Measurements from ENCODE around the gene CENPV.

Gene CENPV

DNA sequence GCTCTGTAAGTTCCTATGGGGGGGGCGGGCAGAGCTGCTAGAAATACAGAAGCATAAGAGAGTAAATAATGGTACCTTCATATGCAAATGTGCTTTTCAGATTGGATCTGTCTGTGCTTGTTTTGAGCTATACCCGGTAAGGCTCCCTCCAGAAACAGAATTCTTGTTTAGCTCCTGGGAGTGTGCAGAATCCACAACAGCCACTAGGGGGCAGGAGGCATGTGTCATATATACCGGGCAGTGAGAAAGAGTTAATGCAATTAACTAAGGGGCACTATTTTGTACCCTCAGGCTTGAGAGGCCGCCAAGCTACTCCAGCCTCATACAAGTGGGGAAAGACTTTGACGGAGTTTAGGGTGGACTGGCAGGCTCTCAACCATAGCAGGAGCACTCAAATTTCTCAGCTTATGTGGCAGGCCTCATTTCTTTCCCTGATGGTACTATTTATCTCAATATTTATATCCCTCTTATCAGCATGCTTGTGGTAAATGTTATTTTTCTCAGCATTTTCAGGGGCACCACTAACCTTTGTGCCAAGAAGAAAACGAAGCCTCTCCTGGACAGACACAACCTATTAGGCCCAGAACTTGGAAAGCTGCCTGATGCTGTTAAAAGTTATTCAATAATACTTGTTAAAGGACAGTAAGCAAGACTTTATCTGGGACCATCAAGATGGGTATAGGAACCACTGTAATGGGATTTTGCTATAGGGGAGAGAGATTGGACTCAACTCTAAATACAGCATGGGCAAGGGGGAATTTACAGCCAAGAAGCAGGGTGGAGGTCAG lies 10.7 kb upstream of the CENPV start:
- peak in 49 of 56 donors; percentile 11 to 90 (median 53) for DNase-seq

- no peak for DNase-seq
Measured at GRCh38 chr17:16361874-16362273, 8.6 kb upstream of the CENPV start.

GRCh38 chr17:16358394-16358793 lies 5.1 kb upstream of the CENPV start:
- DNase-seq, result no peak

DNA sequence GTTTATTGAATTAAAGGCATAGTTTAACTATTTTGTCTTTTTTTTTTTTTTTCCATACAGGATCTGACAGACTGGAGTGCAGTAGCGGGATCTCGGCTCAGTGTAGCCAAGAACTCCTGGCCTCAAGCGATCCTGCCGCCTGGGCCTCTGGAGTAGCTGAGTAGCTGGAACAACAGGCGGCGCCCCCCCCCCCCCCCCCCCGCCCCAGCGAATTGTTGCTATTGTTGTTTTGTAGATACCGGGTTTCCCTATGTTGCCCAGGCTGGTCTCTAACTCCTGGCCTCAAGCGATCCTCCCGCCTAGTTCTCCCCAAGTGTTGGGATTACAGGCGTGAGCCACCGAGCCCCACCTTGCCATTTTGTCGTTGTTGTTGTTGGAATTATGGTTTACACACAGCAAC lies 1.3 kb upstream of the CENPV start:
- DNase-seq, result no peak

GRCh38 chr17:16352667-16353316 lies 477 bp downstream of the CENPV start:
- DNase-seq, result peak in 36 of 56 donors; percentile 20 to 76 (median 52)

DNA sequence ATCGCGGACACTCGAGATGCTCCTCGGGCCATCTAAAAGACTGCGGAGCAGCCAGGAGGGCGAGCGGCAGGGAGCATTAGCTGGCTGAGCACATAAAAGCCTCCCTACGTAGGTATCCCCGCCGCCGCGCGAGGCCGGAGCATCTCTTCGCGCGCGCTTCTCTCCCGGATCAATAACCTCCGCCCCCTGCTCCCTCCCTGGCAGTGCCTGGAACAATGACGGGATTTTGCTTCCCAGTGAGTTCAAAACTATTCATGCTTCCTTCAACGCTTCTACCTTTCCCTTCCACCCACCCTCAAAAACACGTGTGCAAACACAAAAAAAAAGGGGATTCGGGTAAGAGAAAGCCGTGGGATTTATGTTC lies 984 bp downstream of the CENPV start:
- DNase-seq, result peak in 41 of 56 donors; percentile 10 to 76 (median 47)

GRCh38 chr17:16351831-16352230 lies 1.4 kb downstream of the CENPV start:
- no peak for DNase-seq

DNA sequence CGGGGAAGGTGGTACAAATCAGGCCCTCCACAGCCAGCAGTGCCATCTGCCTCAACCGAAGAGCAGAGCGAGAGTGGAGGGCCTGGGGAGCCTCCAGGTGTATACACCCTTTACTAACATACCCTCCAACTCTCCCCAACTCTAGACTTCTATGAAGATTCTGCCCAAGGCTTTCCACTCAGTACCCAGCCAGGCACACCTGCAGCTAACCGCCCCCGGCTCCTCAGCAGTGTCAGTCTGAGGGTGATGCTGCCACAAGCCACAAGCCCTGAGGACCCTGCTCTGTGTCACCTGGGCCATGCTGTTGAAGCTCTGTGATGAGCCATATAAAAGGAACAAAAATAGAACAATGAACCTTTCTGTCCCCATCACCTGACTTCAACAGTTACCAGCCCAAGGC lies 3.8 kb downstream of the CENPV start:
- DNase-seq, result no peak

GRCh38 chr17:16348586-16348985 lies 4.7 kb downstream of the CENPV start:
- DNase-seq, result no peak

DNA sequence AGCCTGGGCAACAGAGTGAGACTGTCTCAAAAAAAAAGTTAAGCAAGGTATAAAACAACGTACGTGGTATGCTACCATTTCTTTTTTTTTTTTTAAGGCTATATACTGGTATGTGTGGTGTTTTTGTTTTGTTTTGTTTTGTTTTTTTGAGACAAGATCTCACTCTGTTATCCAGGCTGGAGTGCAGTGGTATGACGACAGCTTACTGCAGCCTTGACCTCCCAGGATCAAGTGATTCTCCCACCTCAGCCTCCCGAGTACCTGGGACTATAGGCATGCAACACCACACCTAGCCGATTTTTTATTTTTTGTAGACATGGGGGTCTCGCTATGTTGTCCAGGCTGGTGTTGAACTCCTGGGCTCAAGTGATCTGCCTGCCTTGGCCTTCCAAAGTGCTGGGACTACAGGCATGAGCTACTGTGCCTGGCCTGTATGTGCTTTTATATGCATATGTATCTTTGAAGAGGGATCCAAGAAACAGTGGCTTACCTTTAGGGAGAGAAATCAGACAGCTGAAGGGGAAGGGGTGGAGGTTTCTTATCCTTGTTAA lies 6.5 kb downstream of the CENPV start:
- DNase-seq, result no peak

GRCh38 chr17:16345565-16345964 lies 7.7 kb downstream of the CENPV start:
- no peak for DNase-seq

- DNase-seq, result peak in 2 of 56 donors; percentile 13 to 26
Measured at GRCh38 chr17:16343569-16343968, 9.7 kb downstream of the CENPV start.

- DNase-seq, result no peak
Measured at GRCh38 chr17:16342979-16343378, 10.3 kb downstream of the CENPV start.

DNA sequence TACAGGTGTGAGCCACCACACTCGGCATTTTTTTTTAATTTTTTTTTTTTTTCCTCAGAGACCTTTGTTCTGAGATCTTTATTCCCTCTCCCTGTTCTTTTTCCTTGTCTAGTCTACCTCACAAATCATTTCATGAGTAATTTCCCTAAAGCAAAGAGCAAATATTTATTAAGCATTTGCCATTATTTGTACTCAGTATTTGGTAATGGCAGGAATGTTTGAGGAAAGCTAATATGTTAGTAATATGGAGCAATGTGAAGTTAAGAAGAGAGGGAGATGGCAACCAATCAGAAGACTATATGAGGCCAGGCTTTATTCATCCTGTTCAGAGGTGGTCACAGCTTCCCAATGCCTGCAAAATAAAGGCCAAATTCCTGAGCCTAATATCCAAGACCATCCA lies 13.3 kb downstream of the CENPV start:
- DNase-seq, result no peak

GRCh38 chr17:16339402-16339801 lies 13.9 kb downstream of the CENPV start:
- DNase-seq, result no peak

DNA sequence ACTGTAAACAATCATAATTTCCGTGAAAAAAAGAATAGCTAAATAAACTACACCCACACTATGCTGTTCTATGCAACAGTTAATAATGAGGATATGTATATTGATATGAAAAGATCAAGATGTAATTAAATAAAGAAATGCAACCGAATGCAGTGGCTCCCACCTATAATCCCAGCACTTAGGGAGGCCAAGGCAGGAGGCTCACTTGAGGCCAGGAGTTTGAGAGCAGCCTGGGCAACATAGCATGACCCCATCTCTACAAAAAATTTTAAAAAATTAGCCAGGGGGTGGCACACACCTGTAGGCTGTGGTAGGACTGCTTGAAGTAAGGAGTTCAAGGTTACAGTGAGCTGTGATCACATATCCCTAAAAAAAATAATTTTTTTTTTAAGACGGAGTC lies 14.9 kb downstream of the CENPV start:
- no peak for DNase-seq

DNA sequence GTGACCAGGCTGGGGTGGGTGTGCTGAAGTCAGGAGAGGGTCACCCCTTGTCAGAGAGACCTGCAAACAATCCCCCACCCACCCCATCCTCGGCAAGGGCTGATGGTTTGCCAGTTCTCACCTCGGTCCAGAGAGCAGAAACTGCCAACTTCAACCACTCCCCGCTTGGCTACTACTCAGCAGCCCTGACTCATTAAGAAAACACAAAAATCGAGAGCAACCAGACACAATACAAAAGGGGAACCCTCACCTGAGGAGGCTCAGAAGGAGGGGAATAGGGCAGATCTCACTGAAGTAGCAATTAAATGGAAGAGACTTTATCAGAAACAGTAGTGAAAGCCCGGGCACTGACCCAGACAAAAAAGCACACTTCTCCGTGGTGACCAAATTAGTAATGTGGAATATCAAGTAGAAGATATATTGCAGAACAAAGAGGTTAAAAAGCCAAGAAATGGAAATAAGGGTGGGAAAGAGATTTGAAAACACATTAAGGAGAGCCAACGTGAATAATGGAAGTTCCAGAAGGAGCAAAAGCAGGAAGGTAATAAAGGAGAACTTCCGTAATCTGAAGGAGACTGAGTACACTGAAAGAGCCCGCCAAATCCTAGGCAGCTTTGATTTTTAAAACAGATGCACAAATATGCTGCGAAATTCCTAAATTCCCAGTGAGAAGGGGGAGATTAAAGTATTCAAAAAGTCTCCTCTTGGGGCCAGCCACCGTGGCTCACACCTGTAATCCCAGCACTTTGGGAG lies 23.6 kb downstream of the CENPV start:
- DNase-seq, result peak in 1 of 56 donors; percentile 2

DNA sequence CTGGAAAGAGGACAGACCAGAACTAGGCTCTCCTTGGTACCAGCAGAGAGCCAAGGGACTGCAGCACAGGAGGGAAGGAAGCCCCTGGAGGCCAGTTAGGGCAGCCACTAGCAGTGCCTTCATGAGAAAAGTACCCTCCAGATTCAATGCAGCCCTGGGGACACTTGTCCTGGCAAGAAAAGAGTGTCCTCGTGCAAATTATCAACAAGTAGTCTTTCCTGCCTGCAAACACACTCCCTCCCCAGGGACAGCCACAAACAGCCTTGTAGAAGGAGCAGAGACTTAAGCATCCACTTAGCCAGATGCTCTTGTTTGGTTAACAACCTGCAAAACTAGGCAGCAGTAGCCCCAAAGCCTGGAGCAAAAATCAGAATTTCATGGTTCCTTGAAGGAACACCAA lies 24.3 kb downstream of the CENPV start:
- no peak for DNase-seq

DNA sequence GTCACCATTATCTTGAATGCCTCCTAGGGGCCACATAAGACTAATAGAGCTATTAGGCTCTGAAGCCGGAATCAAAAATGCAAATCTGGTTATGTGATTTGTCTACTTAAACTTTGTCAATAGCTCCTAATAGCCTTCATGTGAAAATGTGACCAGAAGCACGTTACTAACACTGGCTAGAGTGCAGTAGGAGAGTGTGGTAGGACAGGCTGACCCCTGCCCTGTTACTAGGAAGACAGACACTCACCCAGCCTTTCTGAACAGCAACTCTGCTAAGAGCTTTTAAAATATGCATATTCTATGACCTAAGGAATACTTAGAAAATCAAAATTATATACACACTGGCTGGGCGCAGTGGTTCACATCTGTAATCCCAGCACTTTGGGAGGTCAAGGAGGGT lies 26.3 kb downstream of the CENPV start:
- DNase-seq, result no peak

DNA sequence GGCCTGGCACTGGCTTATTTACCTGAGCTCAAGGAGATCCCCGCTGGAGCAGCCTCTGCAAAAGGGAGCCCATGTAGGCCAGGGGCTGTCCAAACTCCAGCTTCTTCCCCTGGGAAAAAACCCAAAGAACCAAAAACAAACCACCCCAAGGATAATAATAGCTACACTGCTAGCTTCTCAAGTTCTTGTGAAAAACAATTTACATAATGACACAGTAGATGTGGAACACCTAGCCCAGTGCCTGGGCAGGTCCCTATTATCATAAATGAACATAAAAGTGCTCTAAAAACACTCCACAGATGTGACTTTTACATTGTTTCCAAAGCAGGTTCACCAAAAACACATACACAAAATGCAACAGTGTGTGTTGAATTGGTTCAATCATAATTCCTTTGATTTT lies 27.3 kb downstream of the CENPV start:
- DNase-seq, result no peak

GRCh38 chr17:16322636-16323035 lies 30.6 kb downstream of the CENPV start:
- no peak for DNase-seq

DNA sequence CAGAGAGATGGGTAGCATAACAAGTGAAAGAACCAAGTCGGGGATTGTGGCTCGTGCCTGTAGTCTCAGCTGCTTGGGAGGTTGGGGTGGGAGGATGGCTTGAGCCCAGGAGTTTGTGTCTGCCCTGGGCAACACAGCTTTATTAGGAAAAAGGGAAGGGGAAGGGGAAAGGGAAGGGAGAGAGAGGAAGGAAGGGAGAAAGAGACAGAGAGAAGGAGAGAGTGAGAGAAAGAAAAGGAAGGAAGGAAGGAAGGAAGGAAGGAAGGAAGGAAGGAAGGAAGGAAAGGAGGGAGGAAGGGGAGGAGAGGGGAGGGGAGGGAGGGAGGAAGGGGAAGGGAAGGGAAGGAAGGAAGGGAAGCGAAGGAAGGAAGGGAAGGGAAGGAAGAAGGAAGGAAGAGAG lies 33.3 kb downstream of the CENPV start:
- no peak for DNase-seq
